Cardiac muscle cell (in vitro differentiated cells and primary cell): Measurements from ENCODE around the gene POLR2B. TPM values are rescaled to one million over a fixed set of nuclear protein-coding genes. Genes with fewer than 3 reads are reported as not detected.
A peak's percentile ranks its signal among the peaks of the same experiment; 100 is the strongest.
"Not testable (repeated sequence)": the region's sequence is repeated elsewhere in the genome, so short reads cannot be mapped to it uniquely, and the experiment has no call there.

Source experiments
- DNase-seq, 2 donors: peaks; one replicate each; pipeline versions ENCODE4 v3.0.0 to v3.0.0-alpha.2; 2010 to 2017; ENCODE audit warnings: low read depth in 1 of 2, low spot score in 1 of 2
- H3K27ac ChIP-seq: fragments of 200-600 bp; sonication (generic); 2 replicates; pipeline ENCODE4 v1.5.1; 2016
- H3K27me3 ChIP-seq: fragments of 200-600 bp; sonication (generic); 2 replicates; pipeline ENCODE4 v1.6.0; 2016; ENCODE audit warnings: control low read depth
- H3K36me3 ChIP-seq: fragments of 200-600 bp; sonication (generic); 2 replicates; pipeline ENCODE4 v1.5.1; 2016; ENCODE audit warnings: control low read depth
- H3K4me1 ChIP-seq: fragments of 200-600 bp; sonication (generic); 2 replicates; pipeline ENCODE4 v1.8.1; 2017; ENCODE audit warnings: low read depth, mild to moderate bottlenecking, mixed run types
- H3K4me3 ChIP-seq: fragments of 200-600 bp; sonication (generic); 2 replicates; pipeline ENCODE4 v1.5.1; 2016; ENCODE audit warnings: mild to moderate bottlenecking
- H3K9me3 ChIP-seq: fragments of 200-600 bp; sonication (generic); 2 replicates; pipeline ENCODE4 v1.5.1; 2017; ENCODE audit warnings: low read depth, mild to moderate bottlenecking, control low read depth
- polyA plus RNA-seq: library from polyadenylated mRNA; unstranded; fragments of >200 nt; fragmentation: Nextera tagmentation; extraction: Ambion mirVana; gene quantifications from 2 replicates; pipeline ENCODE4 v1.2.1, GENCODE V29; 2016
- total RNA-seq: library from RNA; depleted of rRNA; stranded (reverse); fragments of >200 nt; gene quantifications from 2 replicates; pipeline ENCODE4 v1.2.3, GENCODE V29; 2016
- TF ChIP-seq, protein P1 (sequence below): IDR thresholded peaks from 2 replicates; pipeline ENCODE4 v1.5.1; 2012; ENCODE audit warnings: low read depth, mild to moderate bottlenecking, low read length

Gene POLR2B
- total RNA-seq (137 and 146 TPM in 2 replicates), polyA plus RNA-seq (65.8 and 95.2 TPM in 2 replicates)

DNA sequence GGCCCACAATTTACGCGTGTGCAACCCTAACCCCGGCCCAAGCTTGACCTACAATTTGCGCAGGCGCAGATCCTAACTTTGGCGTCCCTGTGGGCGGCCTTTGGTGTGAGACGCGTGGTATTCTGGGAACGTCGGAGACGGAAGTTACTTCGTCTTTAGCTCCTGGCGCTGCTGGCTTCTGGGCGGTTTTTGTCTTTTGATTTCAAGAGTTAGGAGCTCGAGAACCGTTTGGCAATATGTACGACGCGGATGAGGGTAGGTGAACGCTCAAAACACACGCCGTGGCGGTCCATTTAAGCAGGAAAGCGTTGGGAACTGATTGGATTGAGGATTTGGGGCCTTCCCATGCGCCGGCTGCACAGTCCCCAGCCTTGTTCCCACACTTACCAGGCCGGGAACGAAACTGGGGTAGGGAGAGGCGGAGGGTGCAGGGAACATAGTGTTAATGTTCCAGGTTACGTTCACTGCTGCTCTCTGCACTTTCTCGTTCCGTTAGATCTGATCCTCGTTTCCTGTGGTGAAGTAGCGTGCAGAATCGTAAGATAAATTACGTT, at the start of gene POLR2B:
POLR2B (plus strand) TSS at position 147 of the 554 bp plus-strand sequence; CDS start at position 237, 90 bp downstream.
- Histone ChIP-seq H3K27ac (peak within 1 kb of the TSS; percentile 95), H3K36me3 (peaks cover under 1% of the 10 kb centered on the region), H3K4me3 (peak within 1 kb of the TSS; percentile 98), H3K27me3 (no peaks in the 10 kb centered on the region), H3K4me1 (peaks cover 18% of the 10 kb centered on the region), H3K9me3 (no peaks in the 10 kb centered on the region)
- peak; percentile 96 to 97 for DNase-seq
- TF ChIP-seq, protein P1, sequence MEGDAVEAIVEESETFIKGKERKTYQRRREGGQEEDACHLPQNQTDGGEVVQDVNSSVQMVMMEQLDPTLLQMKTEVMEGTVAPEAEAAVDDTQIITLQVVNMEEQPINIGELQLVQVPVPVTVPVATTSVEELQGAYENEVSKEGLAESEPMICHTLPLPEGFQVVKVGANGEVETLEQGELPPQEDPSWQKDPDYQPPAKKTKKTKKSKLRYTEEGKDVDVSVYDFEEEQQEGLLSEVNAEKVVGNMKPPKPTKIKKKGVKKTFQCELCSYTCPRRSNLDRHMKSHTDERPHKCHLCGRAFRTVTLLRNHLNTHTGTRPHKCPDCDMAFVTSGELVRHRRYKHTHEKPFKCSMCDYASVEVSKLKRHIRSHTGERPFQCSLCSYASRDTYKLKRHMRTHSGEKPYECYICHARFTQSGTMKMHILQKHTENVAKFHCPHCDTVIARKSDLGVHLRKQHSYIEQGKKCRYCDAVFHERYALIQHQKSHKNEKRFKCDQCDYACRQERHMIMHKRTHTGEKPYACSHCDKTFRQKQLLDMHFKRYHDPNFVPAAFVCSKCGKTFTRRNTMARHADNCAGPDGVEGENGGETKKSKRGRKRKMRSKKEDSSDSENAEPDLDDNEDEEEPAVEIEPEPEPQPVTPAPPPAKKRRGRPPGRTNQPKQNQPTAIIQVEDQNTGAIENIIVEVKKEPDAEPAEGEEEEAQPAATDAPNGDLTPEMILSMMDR, result no peak

- Histone ChIP-seq H3K4me3 (no peak overlapping the region), H3K27me3 (no peaks in the 10 kb centered on the region), H3K36me3 (peaks cover 22% of the 10 kb centered on the region), H3K9me3 (no peaks in the 10 kb centered on the region), H3K4me1 (peaks cover 7% of the 10 kb centered on the region), H3K27ac (no peak overlapping the region)
- TF ChIP-seq, protein P1, result no peak
- no peak for DNase-seq
These were observed 48.1 kb upstream of the POLR2B start for GRCh38 chr4:56930638-56931037.

DNA sequence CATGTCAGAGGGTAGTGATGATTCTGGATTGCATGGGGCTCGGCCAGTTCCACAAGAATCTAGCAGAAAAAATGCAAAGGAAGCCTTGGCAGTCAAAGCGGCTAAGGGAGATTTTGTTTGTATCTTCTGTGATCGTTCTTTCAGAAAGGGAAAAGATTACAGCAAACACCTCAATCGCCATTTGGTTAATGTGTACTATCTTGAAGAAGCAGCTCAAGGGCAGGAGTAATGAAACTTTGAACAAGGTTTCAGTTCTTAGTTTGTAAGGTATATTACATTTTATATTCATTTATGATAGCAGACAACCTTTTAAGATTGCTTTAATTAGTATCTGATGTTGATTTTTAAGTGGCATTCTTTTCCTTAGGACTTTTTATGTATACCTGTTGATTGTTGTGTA, 46.8 kb upstream of the POLR2B start:
- H3K9me3 ChIP-seq, result no peaks in the 10 kb centered on the region
- peaks cover 7% of the 10 kb centered on the region for H3K4me1 ChIP-seq
- H3K27me3 ChIP-seq, result no peaks in the 10 kb centered on the region
- peaks cover 21% of the 10 kb centered on the region for H3K36me3 ChIP-seq
- TF ChIP-seq, protein P1, result no peak
- no peak for DNase-seq
- no peak overlapping the region for H3K27ac ChIP-seq
- H3K4me3 ChIP-seq, result no peak overlapping the region

GRCh38 chr4:56937262-56937661, 41.4 kb upstream of the POLR2B start:
- H3K4me1 ChIP-seq, result peaks cover 7% of the 10 kb centered on the region
- peaks cover 2% of the 10 kb centered on the region for H3K36me3 ChIP-seq
- no peaks in the 10 kb centered on the region for H3K27me3 ChIP-seq
- no peak overlapping the region for H3K4me3 ChIP-seq
- H3K27ac ChIP-seq, result no peak overlapping the region
- no peaks in the 10 kb centered on the region for H3K9me3 ChIP-seq
- TF ChIP-seq, protein P1, result no peak
- peak in 1 of 2 donors; percentile 83 for DNase-seq

DNA sequence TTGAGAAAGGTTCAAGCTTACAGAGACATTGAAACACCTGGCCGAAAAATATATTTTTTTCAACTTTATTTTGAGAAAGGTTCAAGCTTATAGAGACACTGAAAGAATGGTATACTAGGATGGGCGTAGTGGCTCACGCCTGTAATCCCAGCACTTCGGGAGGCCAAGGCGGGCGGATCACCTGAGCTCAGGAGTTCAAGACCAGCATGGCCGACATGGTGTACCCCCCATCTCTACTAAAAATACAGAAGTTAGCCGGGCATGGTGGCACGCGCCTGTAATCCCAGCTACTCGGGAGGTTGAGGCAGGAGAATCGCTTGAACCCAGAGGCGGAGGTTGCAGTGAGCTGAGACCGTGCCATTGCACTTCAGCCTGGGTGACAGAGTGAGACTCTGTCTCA, 38.9 kb upstream of the POLR2B start:
- H3K27me3 ChIP-seq, H3K4me3 ChIP-seq, DNase-seq, H3K36me3 ChIP-seq, H3K9me3 ChIP-seq, H3K27ac ChIP-seq, H3K4me1 ChIP-seq: not testable (repeated sequence)

GRCh38 chr4:56940403-56940802, 38.3 kb upstream of the POLR2B start:
- Histone ChIP-seq H3K9me3 (no peaks in the 10 kb centered on the region), H3K36me3 (no peaks in the 10 kb centered on the region), H3K27me3 (no peaks in the 10 kb centered on the region), H3K4me3 (no peak overlapping the region), H3K4me1 (no peaks in the 10 kb centered on the region), H3K27ac (no peak overlapping the region)
- no peak for DNase-seq
- TF ChIP-seq, protein P1, result no peak
